ENCODE measurements around the gene PTPN23.
"Not testable (repeated sequence)": the region's sequence is repeated elsewhere in the genome, so short reads cannot be mapped to it uniquely, and the experiment has no call there.

Gene PTPN23

DNA sequence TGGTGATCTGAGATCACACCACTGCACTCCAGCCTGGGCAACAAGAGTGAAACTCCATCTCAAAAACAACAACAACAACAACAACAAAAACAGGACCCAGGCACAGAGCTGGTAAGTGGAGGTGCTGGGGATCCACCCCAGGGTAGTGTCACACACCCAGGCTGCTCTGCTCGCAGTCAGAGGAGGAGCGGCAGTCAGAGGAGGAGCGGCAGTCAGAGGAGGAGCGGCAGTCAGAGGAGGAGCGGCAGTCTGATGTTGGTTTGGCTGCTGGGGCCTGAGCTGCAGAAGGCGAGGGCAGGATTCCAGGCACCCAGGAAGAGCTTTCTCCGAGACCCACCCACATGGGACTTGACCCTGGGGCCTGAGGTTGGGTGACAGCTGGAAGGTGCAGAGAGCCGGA, 10.8 kb upstream of the PTPN23 start:
- DNase-seq (ENCODE audit: low read depth in 2 of 2): not testable (repeated sequence)

- DNase-seq (ENCODE audit: low read depth in 2 of 2): no peak
Observed at GRCh38 chr3:47370887-47371697, 9.7 kb upstream of the PTPN23 start.

DNA sequence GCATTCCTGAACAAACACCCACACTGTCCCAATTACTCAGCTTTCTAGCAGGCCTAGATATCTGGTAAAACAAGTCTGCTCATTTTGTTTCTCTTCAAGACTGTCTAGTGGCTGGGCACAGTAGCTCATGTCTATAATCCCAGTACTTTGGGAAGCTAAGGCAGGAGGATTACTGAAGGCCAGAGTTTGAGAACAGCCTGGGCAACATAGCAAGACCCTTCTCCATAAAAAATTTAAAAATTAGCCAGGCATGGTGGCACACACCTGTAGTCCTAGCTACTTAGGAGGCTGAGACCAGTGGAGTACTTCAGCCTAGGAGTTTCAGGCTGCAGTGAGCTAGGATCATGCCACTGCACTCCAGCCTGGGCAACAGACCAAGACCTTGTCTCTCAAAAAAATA, 6.2 kb upstream of the PTPN23 start:
- DNase-seq (ENCODE audit: low read depth in 2 of 2): no peak

- no peak for DNase-seq (ENCODE audit: low read depth in 2 of 2)
Observed at GRCh38 chr3:47376393-47376792, 4.4 kb upstream of the PTPN23 start.

DNA sequence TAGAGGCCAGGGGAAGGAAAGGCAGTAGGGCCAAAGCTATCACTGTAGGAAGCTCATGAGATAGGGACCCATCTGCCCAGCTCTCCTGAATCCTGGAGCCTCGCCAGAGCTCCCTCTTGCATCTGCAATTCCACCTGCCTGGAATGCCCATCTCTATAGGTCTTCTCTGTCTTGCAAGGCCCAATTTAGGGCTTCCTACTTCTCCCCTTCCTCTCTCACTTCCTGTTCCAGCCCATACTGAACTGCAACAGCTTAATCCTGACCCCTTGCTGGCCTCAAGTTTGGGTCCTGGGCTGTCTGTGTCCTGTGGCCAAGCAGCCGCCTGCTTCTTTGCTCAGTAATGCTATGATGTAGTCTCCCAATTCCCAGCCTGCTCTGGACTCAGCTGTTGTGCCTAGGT, 3.6 kb upstream of the PTPN23 start:
- no peak for DNase-seq (ENCODE audit: low read depth in 2 of 2)

GRCh38 chr3:47378869-47379268, 2.0 kb upstream of the PTPN23 start:
- DNase-seq (ENCODE audit: low read depth in 2 of 2): no peak

DNA sequence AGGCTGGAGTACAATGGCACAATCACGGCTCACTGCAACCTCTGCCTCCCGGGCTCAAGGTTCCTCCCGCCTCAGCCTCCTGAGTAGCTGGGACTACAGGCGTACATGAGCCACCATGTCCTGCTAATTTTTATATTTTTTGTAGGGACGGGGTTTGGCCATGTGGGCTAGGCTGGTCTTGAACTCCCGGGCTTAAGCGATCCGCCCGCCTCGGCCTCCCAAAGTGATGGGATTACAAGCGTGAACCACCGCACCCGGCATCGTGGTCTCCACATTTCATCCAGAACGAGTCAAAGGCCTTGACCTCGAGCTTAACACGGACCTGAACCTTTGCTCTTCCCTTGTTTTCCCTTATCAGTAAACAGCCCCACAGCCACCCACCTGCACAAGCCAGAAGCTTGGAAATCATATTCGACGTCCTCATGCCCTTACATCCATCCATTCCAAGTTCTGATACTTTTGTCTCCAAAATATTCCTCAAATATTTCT, 1.4 kb upstream of the PTPN23 start:
- DNase-seq (ENCODE audit: low read depth in 2 of 2): no peak

GRCh38 chr3:47380026-47380600, 708 bp upstream of the PTPN23 start:
- no peak for DNase-seq (ENCODE audit: low read depth in 2 of 2)

- DNase-seq (ENCODE audit: low read depth in 2 of 2): peak; percentile 69 to 71
Observed at GRCh38 chr3:47381317-47382157, 716 bp downstream of the PTPN23 start.

GRCh38 chr3:47384425-47384824, 3.6 kb downstream of the PTPN23 start:
- no peak for DNase-seq (ENCODE audit: low read depth in 2 of 2)

DNA sequence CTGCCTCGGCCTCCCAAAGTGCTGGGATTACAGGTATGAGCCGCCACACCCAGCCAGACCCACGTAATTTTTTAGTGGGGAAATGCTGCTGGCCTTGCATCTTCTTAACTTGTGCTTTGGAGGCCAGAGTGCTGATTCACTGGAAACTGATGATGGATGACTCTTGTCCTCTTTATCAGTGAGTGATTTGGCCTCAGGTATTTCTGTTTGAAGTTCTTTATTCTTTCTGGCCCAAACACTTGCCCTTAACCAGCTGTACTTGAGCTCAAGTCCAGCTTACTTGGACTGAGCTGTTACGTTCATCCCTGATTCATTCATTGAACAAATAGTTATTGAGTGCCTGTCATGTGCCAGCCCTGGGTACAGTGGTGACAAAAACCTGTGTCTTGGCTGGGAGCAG, 4.2 kb downstream of the PTPN23 start:
- DNase-seq (ENCODE audit: low read depth in 2 of 2): no peak

GRCh38 chr3:47385796-47386195, 5.0 kb downstream of the PTPN23 start:
- no peak for DNase-seq (ENCODE audit: low read depth in 2 of 2)

DNA sequence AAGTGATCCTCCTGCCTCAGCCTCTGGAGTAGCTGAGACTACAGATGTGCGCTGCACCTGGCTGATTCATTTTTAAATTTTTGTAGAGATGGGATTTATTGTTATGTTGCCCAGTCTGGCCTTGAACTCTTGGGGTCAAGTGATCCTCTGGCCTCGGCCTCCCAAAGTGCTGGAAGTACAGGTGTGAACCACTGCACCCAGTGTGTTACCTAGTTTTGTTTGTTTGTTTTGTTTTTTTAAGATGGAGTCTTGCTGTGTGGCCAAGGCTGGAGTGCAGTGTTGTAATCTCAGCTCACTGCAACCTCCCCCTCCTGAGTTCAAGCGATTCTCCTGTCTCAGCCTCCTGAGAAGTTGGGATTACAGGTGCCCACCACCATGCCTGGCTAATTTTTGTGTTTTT, 12.1 kb downstream of the PTPN23 start:
- DNase-seq (ENCODE audit: low read depth in 2 of 2): no peak

GRCh38 chr3:47394140-47394870, 13.5 kb downstream of the PTPN23 start:
- peak in 1 of 2 experiments; percentile 16 for DNase-seq (ENCODE audit: low read depth in 2 of 2)

- no peak for DNase-seq (ENCODE audit: low read depth in 2 of 2)
Observed at GRCh38 chr3:47394881-47395280, 14.1 kb downstream of the PTPN23 start.

DNA sequence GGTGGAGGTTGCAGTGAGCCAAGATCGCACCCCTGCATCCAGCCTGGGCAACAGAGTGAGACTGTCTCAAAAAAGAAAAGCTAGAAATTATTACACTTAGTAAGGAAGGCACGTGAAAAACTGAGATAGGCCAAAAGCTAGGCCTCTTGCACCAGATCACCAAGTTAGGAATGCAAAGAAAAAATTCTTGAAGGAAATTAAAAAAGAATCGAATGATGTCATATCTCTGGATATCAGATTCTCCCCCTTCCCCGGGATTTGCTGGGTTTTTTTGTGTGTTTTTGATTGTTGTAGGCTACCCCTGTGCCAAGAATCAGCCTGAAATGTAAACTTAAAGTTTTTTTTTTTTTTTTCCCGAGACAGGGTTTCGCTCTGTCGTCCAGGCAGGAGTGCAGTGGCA, 17.4 kb downstream of the PTPN23 start:
- no peak for DNase-seq (ENCODE audit: low read depth in 2 of 2)

DNA sequence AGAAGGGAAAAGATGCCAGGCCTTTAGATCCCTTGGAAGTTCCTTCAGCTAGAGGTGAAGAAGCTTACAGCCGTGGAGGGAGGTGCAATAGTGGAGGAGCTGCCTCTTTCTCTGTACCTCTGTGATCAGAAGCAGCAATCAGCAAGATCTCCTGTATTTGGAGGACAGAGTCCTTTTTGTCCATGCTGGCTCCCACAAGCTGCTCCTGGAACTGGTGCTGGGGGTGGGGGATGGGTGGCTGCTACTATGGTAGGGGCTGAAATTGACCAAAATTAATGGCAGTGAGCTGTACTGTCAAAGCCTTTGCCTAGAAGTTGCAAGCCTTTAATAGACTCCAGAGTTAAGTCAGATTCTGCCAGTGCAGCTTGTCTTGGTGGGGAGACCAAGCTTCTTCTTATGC, 18.2 kb downstream of the PTPN23 start:
- no peak for DNase-seq (ENCODE audit: low read depth in 2 of 2)

DNA sequence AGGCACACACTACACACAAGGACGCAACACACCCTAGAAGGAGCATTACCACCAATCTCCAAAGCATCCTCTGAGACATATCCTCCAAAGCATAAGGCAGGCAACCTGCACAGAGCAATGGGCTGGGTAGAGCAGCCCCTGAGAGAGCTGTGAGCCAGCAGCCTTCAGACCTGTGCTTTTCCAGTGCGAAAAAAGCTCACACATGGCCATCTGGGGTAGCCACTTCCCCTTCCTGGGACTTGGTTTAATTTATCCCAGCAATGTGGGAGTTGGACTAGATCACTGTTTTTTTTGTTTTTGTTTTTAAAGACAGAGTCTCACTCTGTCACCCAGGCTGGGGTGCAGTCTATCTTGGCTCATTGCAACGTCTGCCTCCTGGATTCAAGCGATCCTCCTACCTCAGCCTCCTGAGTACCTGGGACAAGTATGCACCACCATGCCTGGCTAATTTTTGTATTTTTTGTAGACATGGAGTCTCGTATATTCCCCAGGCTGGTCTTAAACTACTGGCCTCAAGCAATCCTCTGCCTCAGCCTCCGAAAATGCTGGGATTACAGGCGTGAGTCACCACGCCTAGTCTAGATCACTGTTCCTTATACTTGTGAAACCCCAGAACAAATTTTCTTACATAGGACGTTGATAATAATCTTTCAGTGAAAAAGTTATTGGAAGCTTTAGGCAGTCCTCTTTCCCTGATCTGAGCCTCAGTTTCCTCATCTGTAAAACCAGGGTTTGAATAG, 18.9 kb downstream of the PTPN23 start:
- no peak for DNase-seq (ENCODE audit: low read depth in 2 of 2)

- no peak for DNase-seq (ENCODE audit: low read depth in 2 of 2)
Observed at GRCh38 chr3:47404431-47404876, 23.6 kb downstream of the PTPN23 start.

- DNase-seq (ENCODE audit: low read depth in 2 of 2): no peak
Observed at GRCh38 chr3:47404955-47405790, 24.4 kb downstream of the PTPN23 start.
